PC-9 (cell line): ENCODE measurements around the gene KISS1R.

Experiments used
- EZH2 ChIP-seq: fragments of 200-600 bp; sonication (generic); IDR thresholded peaks from 2 replicates; pipeline ENCODE4 v1.8.0; 2017; ENCODE audit warnings: antibody characterized with exemption, low read depth
- TF ChIP-seq, protein P1 (sequence below): fragments of 200-600 bp; sonication (generic); conservative IDR thresholded peaks from 2 replicates; pipeline ENCODE4 v1.6.1; 2017; ENCODE audit warnings: mixed run types, antibody characterized with exemption, mild to moderate bottlenecking, moderate library complexity

DNA sequence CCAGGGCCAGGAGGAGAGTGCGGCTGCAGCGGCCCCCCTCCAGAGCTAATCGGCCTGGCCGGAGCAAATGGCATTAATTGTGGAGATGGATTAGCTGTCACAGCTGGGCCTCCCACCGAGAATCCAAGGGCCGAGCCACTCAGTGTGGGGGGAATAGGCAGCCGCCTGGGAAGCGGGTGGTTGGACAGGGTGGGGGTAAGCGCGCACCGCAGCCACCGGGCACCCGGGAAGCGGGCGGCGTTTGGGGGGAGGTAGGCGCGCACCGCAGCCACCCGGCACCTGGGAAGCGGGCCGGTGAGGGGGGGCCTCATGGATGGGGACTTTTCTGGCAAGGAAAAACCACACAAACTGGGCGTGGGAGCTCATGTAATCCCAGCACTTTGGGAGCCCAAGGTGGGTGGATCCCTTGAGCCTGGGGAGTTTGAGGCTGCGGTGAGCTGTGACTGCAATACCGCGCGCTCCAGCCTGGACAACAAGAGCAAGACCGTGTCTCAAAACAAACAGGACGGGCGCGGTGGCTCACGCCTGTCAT, 13.8 kb upstream of the KISS1R start:
- TF ChIP-seq, protein P1, sequence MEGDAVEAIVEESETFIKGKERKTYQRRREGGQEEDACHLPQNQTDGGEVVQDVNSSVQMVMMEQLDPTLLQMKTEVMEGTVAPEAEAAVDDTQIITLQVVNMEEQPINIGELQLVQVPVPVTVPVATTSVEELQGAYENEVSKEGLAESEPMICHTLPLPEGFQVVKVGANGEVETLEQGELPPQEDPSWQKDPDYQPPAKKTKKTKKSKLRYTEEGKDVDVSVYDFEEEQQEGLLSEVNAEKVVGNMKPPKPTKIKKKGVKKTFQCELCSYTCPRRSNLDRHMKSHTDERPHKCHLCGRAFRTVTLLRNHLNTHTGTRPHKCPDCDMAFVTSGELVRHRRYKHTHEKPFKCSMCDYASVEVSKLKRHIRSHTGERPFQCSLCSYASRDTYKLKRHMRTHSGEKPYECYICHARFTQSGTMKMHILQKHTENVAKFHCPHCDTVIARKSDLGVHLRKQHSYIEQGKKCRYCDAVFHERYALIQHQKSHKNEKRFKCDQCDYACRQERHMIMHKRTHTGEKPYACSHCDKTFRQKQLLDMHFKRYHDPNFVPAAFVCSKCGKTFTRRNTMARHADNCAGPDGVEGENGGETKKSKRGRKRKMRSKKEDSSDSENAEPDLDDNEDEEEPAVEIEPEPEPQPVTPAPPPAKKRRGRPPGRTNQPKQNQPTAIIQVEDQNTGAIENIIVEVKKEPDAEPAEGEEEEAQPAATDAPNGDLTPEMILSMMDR, result no peak
- TF ChIP-seq EZH2, result no peak
